Measurements from ENCODE around the gene ADGB. TPM values are rescaled to one million over a fixed set of nuclear protein-coding genes. Genes with fewer than 3 reads are reported as not detected.
"Not testable (repeated sequence)": the region's sequence is repeated elsewhere in the genome, so short reads cannot be mapped to it uniquely, and the experiment has no call there.

The ADGB gene
- polyA plus RNA-seq, 1 donor, result 0.06 TPM

GRCh38 chr6:146787876-146788508 is 189.2 kb downstream of the ADGB start:
- 100% methylated on average over 1 of the region's 5 CpGs for WGBS (ENCODE audit: insufficient coverage, low lambda C conversion rate)
- Histone ChIP-seq H3K4me1 (ENCODE audit: control insufficient read depth, insufficient read depth, low read length) (no peaks in the 10 kb centered on the region), H3K27ac (ENCODE audit: low read length) (no peak overlapping the region), H3K36me3 (ENCODE audit: control insufficient read depth, insufficient read depth, low read length) (no peaks in the 10 kb centered on the region), H3K27me3 (ENCODE audit: control insufficient read depth, insufficient read depth, low read length) (no peaks in the 10 kb centered on the region), H3K9me3 (ENCODE audit: control insufficient read depth, low read depth, low read length) (peaks cover 6% of the 10 kb centered on the region), H3K4me3 (ENCODE audit: low read length) (no peak overlapping the region)
- no peak for DNase-seq

GRCh38 chr6:146790561-146791091 is 191.9 kb downstream of the ADGB start:
- DNase-seq, result no peak
- no peak overlapping the region for H3K4me3 ChIP-seq (ENCODE audit: low read length)
- no peaks in the 10 kb centered on the region for H3K4me1 ChIP-seq (ENCODE audit: control insufficient read depth, insufficient read depth, low read length)
- H3K36me3 ChIP-seq (ENCODE audit: control insufficient read depth, insufficient read depth, low read length), result no peaks in the 10 kb centered on the region
- WGBS (ENCODE audit: insufficient coverage, low lambda C conversion rate), result 100% methylated on average over 1 of the region's 4 CpGs
- H3K9me3 ChIP-seq (ENCODE audit: control insufficient read depth, low read depth, low read length), result peaks cover 6% of the 10 kb centered on the region
- no peak overlapping the region for H3K27ac ChIP-seq (ENCODE audit: low read length)
- no peaks in the 10 kb centered on the region for H3K27me3 ChIP-seq (ENCODE audit: control insufficient read depth, insufficient read depth, low read length)

GRCh38 chr6:146791930-146792329 is 193.2 kb downstream of the ADGB start:
- Histone ChIP-seq H3K4me3 (ENCODE audit: low read length) (no peak overlapping the region), H3K27me3 (ENCODE audit: control insufficient read depth, insufficient read depth, low read length) (no peaks in the 10 kb centered on the region), H3K4me1 (ENCODE audit: control insufficient read depth, insufficient read depth, low read length) (no peaks in the 10 kb centered on the region), H3K36me3 (ENCODE audit: control insufficient read depth, insufficient read depth, low read length) (no peaks in the 10 kb centered on the region), H3K9me3 (ENCODE audit: control insufficient read depth, low read depth, low read length) (peaks cover 6% of the 10 kb centered on the region), H3K27ac (ENCODE audit: low read length) (no peak overlapping the region)
- WGBS (ENCODE audit: insufficient coverage, low lambda C conversion rate), result no CpG with 5 or more reads among the region's 4 CpGs
- DNase-seq, result no peak

GRCh38 chr6:146793218-146793617 is 194.4 kb downstream of the ADGB start:
- no CpG with 5 or more reads among the region's 2 CpGs for WGBS (ENCODE audit: insufficient coverage, low lambda C conversion rate)
- not testable (repeated sequence) for H3K4me3 ChIP-seq (ENCODE audit: low read length); H3K27ac ChIP-seq (ENCODE audit: low read length); H3K4me1 ChIP-seq (ENCODE audit: control insufficient read depth, insufficient read depth, low read length); DNase-seq; H3K36me3 ChIP-seq (ENCODE audit: control insufficient read depth, insufficient read depth, low read length); H3K9me3 ChIP-seq (ENCODE audit: control insufficient read depth, low read depth, low read length); H3K27me3 ChIP-seq (ENCODE audit: control insufficient read depth, insufficient read depth, low read length)

GRCh38 chr6:146795479-146796133 is 196.8 kb downstream of the ADGB start:
- no CpG with 5 or more reads among the region's 1 CpG for WGBS (ENCODE audit: insufficient coverage, low lambda C conversion rate)
- no peak for DNase-seq
- no peak overlapping the region for H3K4me3 ChIP-seq (ENCODE audit: low read length)
- peaks cover 6% of the 10 kb centered on the region for H3K9me3 ChIP-seq (ENCODE audit: control insufficient read depth, low read depth, low read length)
- H3K27ac ChIP-seq (ENCODE audit: low read length), result no peak overlapping the region
- H3K36me3 ChIP-seq (ENCODE audit: control insufficient read depth, insufficient read depth, low read length), result no peaks in the 10 kb centered on the region
- H3K4me1 ChIP-seq (ENCODE audit: control insufficient read depth, insufficient read depth, low read length), result no peaks in the 10 kb centered on the region
- no peaks in the 10 kb centered on the region for H3K27me3 ChIP-seq (ENCODE audit: control insufficient read depth, insufficient read depth, low read length)

- WGBS (ENCODE audit: insufficient coverage, low lambda C conversion rate), result no CpG with 5 or more reads among the region's 3 CpGs
- not testable (repeated sequence) for H3K27ac ChIP-seq (ENCODE audit: low read length); H3K4me3 ChIP-seq (ENCODE audit: low read length); H3K4me1 ChIP-seq (ENCODE audit: control insufficient read depth, insufficient read depth, low read length); H3K27me3 ChIP-seq (ENCODE audit: control insufficient read depth, insufficient read depth, low read length); DNase-seq; H3K36me3 ChIP-seq (ENCODE audit: control insufficient read depth, insufficient read depth, low read length); H3K9me3 ChIP-seq (ENCODE audit: control insufficient read depth, low read depth, low read length)
Measured at GRCh38 chr6:146803167-146803566, 204.4 kb downstream of the ADGB start.

- H3K27ac ChIP-seq (ENCODE audit: low read length), result no peak overlapping the region
- no peaks in the 10 kb centered on the region for H3K36me3 ChIP-seq (ENCODE audit: control insufficient read depth, insufficient read depth, low read length)
- H3K4me1 ChIP-seq (ENCODE audit: control insufficient read depth, insufficient read depth, low read length), result no peaks in the 10 kb centered on the region
- H3K27me3 ChIP-seq (ENCODE audit: control insufficient read depth, insufficient read depth, low read length), result peaks cover 2% of the 10 kb centered on the region
- peaks cover 2% of the 10 kb centered on the region for H3K9me3 ChIP-seq (ENCODE audit: control insufficient read depth, low read depth, low read length)
- H3K4me3 ChIP-seq (ENCODE audit: low read length), result no peak overlapping the region
- no CpG with 5 or more reads among the region's 22 CpGs for WGBS (ENCODE audit: insufficient coverage, low lambda C conversion rate)
- no peak for DNase-seq
Measured at GRCh38 chr6:146803601-146804000, 204.8 kb downstream of the ADGB start.

- H3K27me3 ChIP-seq (ENCODE audit: control insufficient read depth, insufficient read depth, low read length), result peaks cover 2% of the 10 kb centered on the region
Measured at GRCh38 chr6:146805546-146806325, 207.0 kb downstream of the ADGB start.

GRCh38 chr6:146809014-146809413 is 210.2 kb downstream of the ADGB start:
- H3K4me1 ChIP-seq (ENCODE audit: control insufficient read depth, insufficient read depth, low read length); H3K27me3 ChIP-seq (ENCODE audit: control insufficient read depth, insufficient read depth, low read length); H3K27ac ChIP-seq (ENCODE audit: low read length); H3K4me3 ChIP-seq (ENCODE audit: low read length); H3K36me3 ChIP-seq (ENCODE audit: control insufficient read depth, insufficient read depth, low read length); H3K9me3 ChIP-seq (ENCODE audit: control insufficient read depth, low read depth, low read length); DNase-seq: not testable (repeated sequence)
- no CpG with 5 or more reads among the region's 9 CpGs for WGBS (ENCODE audit: insufficient coverage, low lambda C conversion rate)

More at GRCh38 chr6:146805546-146806325, 207.0 kb downstream of the ADGB start:
- Histone ChIP-seq H3K9me3 (ENCODE audit: control insufficient read depth, low read depth, low read length) (peaks cover 2% of the 10 kb centered on the region), H3K4me1 (ENCODE audit: control insufficient read depth, insufficient read depth, low read length) (no peaks in the 10 kb centered on the region), H3K36me3 (ENCODE audit: control insufficient read depth, insufficient read depth, low read length) (no peaks in the 10 kb centered on the region), H3K27ac (ENCODE audit: low read length) (no peak overlapping the region), H3K4me3 (ENCODE audit: low read length) (no peak overlapping the region)
- no peak for DNase-seq
- WGBS (ENCODE audit: insufficient coverage, low lambda C conversion rate), result 67% methylated on average over 1 of the region's 2 CpGs

- H3K36me3 ChIP-seq (ENCODE audit: control insufficient read depth, insufficient read depth, low read length); H3K4me1 ChIP-seq (ENCODE audit: control insufficient read depth, insufficient read depth, low read length); DNase-seq; H3K9me3 ChIP-seq (ENCODE audit: control insufficient read depth, low read depth, low read length); H3K27ac ChIP-seq (ENCODE audit: low read length); H3K27me3 ChIP-seq (ENCODE audit: control insufficient read depth, insufficient read depth, low read length); H3K4me3 ChIP-seq (ENCODE audit: low read length): not testable (repeated sequence)
- WGBS (ENCODE audit: insufficient coverage, low lambda C conversion rate), result 94% methylated on average over 2 of the region's 6 CpGs
Measured at GRCh38 chr6:146812811-146813321, 214.1 kb downstream of the ADGB start.
